Calu3 (cell line): ENCODE data around the gene CDCA5. TPM values are rescaled to one million over a fixed set of nuclear protein-coding genes. Genes with fewer than 3 reads are reported as not detected.

ENCODE experiments used
- BruUV-seq: library from RNA; stranded (reverse); fragments of 400-500 nt; replicated peaks from 2 replicates; lab custom pipeline; 2021; lab: Mats Ljungman, UMichigan
- CTCF ChIA-PET: fragments of 300-600 bp; sonication (Branson Sonifier 250); formaldehyde crosslinking; loops from one replicate; lab custom pipeline; 2022; ENCODE audit warnings: antibody characterized with exemption; lab: Charles Lee
- DNase-seq: peaks from one replicate; pipeline ENCODE4 v3.0.0; 2022
- H3K27ac Mint-ChIP-seq: one replicate; pipeline ENCODE4 v1.8.0; 2022; ENCODE audit warnings: mixed read lengths; ENCODE audit not compliant: unreplicated experiment
- H3K27me3 Mint-ChIP-seq: one replicate; pipeline ENCODE4 v1.8.0; 2022; ENCODE audit warnings: mixed read lengths; ENCODE audit not compliant: unreplicated experiment
- H3K36me3 Mint-ChIP-seq: one replicate; pipeline ENCODE4 v1.8.0; 2022; ENCODE audit warnings: mild to moderate bottlenecking, moderate library complexity, mixed read lengths; ENCODE audit not compliant: insufficient read depth, unreplicated experiment
- H3K4me1 Mint-ChIP-seq: one replicate; pipeline ENCODE4 v1.8.0; 2022; ENCODE audit warnings: mild to moderate bottlenecking, low read depth, mixed read lengths; ENCODE audit not compliant: unreplicated experiment
- H3K4me3 Mint-ChIP-seq: one replicate; pipeline ENCODE4 v1.8.0; 2022; ENCODE audit warnings: mild to moderate bottlenecking, low read depth, moderate library complexity, mixed read lengths; ENCODE audit not compliant: unreplicated experiment
- H3K9me3 Mint-ChIP-seq: one replicate; pipeline ENCODE4 v1.8.0; 2022; ENCODE audit warnings: low read depth, mixed read lengths; ENCODE audit not compliant: unreplicated experiment
- CTCF ChIP-seq: fragments of 200-600 bp; IDR thresholded peaks from one replicate; pipeline ENCODE4 v1.8.0; 2022; ENCODE audit warnings: antibody characterized with exemption; ENCODE audit not compliant: unreplicated experiment
- intact Hi-C: fragments of 100-400 bp; cut with micrococcal nuclease; formaldehyde crosslinking; loops from one replicate; pipeline ENCODE4 v1.10.0; 2022; ENCODE audit not compliant: unreplicated experiment
- total RNA-seq: library from RNA; stranded (reverse); gene quantifications from 2 replicates; pipeline ENCODE4 v1.2.3, GENCODE V29; 2022

CDCA5 gene
- total RNA-seq, 1 experiment from 2014 or later = 53.4 TPM

DNA sequence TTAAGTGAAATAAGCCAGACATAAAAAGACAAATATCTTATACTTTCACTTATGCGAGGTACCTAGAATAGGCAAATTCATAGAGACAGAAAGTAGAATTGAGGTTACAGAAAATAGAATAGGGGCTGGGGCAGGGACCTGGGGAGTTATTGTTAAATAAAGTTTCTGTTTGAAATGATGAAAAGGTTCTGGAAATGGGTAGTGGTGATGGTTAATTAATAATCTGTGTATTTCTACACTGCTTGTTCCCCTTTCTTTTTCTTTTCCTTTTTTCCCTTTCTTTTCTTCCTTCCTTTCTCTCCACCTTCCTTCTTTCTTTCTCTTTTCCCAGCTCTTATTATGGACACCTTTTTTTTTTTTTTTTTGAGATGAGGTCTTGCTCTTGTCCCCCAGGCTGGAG is 28.3 kb downstream of the CDCA5 start:
- Mint-ChIP-seq H3K4me1 (no peaks in the 10 kb centered on the region), H3K27me3 (peaks cover 29% of the 10 kb centered on the region), H3K9me3 (no peaks in the 10 kb centered on the region), H3K36me3 (peaks cover 6% of the 10 kb centered on the region), H3K27ac (no peak overlapping the region), H3K4me3 (no peak overlapping the region)
- no peak for DNase-seq
- BruUV-seq = no TSS peak
- no peak for TF ChIP-seq CTCF
- CTCF ChIA-PET = no interaction called here
- intact Hi-C loops = no loop called here

DNA sequence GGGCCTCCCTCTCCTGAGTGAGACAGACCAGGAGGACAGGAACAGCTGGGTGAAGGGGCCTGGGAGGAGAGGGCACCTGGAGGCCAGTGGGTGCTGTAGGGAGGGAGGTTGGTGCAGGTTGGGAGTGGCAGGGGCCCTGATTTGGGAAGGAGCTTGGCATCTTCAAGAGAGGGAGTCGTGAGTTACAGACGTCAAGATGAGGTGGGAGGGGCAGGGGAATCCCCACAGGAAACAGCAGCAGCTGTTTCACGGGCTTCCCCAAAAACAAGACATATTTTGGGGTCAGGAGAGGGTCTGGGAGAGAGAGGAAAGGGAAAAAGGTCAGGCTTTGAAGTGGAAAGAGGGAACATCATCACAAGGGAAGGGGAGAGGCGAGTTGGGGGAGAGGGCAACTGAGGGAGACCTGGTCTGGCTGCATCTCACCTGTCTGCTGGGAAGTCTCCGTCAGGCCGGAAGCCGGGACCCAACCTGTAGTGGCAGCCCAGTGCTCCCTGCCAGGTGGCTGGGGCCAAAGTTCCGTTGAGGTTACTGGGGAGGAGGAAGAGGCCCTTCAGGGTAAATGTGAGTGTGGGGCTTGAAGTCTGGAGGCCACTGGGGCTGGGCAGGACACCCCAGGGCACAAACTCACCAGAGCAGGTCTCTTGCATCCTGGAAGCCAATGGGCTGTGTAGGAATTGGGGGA is 29.9 kb downstream of the CDCA5 start:
- no peak overlapping the region for H3K4me3 Mint-ChIP-seq

DNA sequence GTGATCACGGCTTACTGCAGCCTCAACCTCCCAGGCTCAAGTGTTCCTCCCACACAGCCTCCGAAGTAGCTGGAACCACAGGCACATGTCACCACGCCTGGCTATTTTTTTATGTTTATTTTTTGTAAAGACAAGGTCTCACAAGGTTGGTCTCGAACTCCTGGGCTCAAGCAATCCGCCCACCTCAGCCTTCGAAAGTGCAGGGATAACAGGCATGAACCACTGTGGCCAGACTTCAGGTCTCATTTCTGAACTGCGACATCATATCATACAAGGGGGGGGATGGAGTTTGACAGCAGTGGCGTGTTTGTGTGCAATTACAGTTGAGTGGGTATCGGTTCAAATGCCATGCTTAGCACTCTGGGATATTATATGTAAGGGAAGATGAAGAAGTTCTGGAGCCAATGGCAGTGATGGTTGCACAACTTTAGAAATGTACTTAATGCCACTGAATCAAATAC is 32.4 kb downstream of the CDCA5 start:
- no peak for TF ChIP-seq CTCF
- H3K4me1 Mint-ChIP-seq = no peaks in the 10 kb centered on the region
- no TSS peak for BruUV-seq
- H3K9me3 Mint-ChIP-seq = no peaks in the 10 kb centered on the region
- no peak overlapping the region for H3K4me3 Mint-ChIP-seq
- peaks cover 29% of the 10 kb centered on the region for H3K27me3 Mint-ChIP-seq
- CTCF ChIA-PET = no interaction called here
- no peaks in the 10 kb centered on the region for H3K36me3 Mint-ChIP-seq
- DNase-seq = no peak
- intact Hi-C loops = no loop called here
- no peak overlapping the region for H3K27ac Mint-ChIP-seq

More for the DNA sequence above, 29.9 kb downstream of the CDCA5 start:
- no peak overlapping the region for H3K27ac Mint-ChIP-seq
- TF ChIP-seq CTCF = no peak
- peaks cover 6% of the 10 kb centered on the region for H3K36me3 Mint-ChIP-seq
- H3K27me3 Mint-ChIP-seq = peaks cover 29% of the 10 kb centered on the region
- no peaks in the 10 kb centered on the region for H3K9me3 Mint-ChIP-seq
- intact Hi-C loops = no loop called here
- CTCF ChIA-PET = no interaction called here
- no TSS peak for BruUV-seq
- DNase-seq = no peak
- H3K4me1 Mint-ChIP-seq = no peaks in the 10 kb centered on the region

- intact Hi-C loops = no loop called here
- Mint-ChIP-seq H3K27me3 (peaks cover 8% of the 10 kb centered on the region), H3K36me3 (peaks cover 6% of the 10 kb centered on the region), H3K4me1 (no peaks in the 10 kb centered on the region), H3K9me3 (no peaks in the 10 kb centered on the region), H3K27ac (no peak overlapping the region), H3K4me3 (no peak overlapping the region)
- no peak for DNase-seq
- CTCF ChIA-PET = no interaction called here
- no peak for TF ChIP-seq CTCF
- no TSS peak for BruUV-seq
Observed at GRCh38 chr11:65047581-65048422, 36.0 kb downstream of the CDCA5 start.
